Measurements from ENCODE around the gene TBCA. TPM values are rescaled to one million over a fixed set of nuclear protein-coding genes. Genes with fewer than 3 reads are reported as not detected.
"Not testable (repeated sequence)": the region's sequence is repeated elsewhere in the genome, so short reads cannot be mapped to it uniquely, and the experiment has no call there.

Gene TBCA
- total and polyA plus RNA-seq, 2 experiments from 2014 or later = 117 to 814 TPM

GRCh38 chr5:77699569-77699968 is 76.6 kb downstream of the TBCA start:
- not testable (repeated sequence) for H3F3A ChIP-seq (replicated peaks; ENCODE audit: low read depth); H3K27ac ChIP-seq (ENCODE audit: low read depth); H3K4me3 Mint-ChIP-seq; H3K4me2 ChIP-seq; DNase-seq (ENCODE audit: low spot score); H3K27ac Mint-ChIP-seq; H3K27me3 ChIP-seq (ENCODE audit: insufficient read depth); H3K9me3 Mint-ChIP-seq; H3K4me3 ChIP-seq; H3K27me3 Mint-ChIP-seq (ENCODE audit: insufficient read depth, low read depth, poor library complexity); ATAC-seq; H2AFZ ChIP-seq; H3K9me2 ChIP-seq (ENCODE audit: insufficient read depth); H3K36me3 ChIP-seq (ENCODE audit: insufficient read depth)
- Histone ChIP-seq H3K4me1 (ENCODE audit: insufficient read depth) (peaks cover 21% of the 10 kb centered on the region), H3K79me2 (replicated peaks; ENCODE audit: insufficient read depth) (peaks cover 75% of the 10 kb centered on the region), H4K20me1 (replicated peaks; ENCODE audit: insufficient read depth) (peaks cover 23% of the 10 kb centered on the region)
- H3K4me1 Mint-ChIP-seq = peaks cover 16% of the 10 kb centered on the region
- peaks cover 29% of the 10 kb centered on the region; the same call in 2 of the 3 replicates for H3K36me3 Mint-ChIP-seq (ENCODE audit: low read depth)

GRCh38 chr5:77698920-77699319 is 77.2 kb downstream of the TBCA start:
- H3K4me3 Mint-ChIP-seq = no peak overlapping the region
- ATAC-seq = no peak
- H3K4me1 Mint-ChIP-seq = peaks cover 16% of the 10 kb centered on the region
- H3K36me3 Mint-ChIP-seq (ENCODE audit: low read depth) = peaks cover 22% of the 10 kb centered on the region; the same call in 2 of the 3 replicates
- H3K27me3 Mint-ChIP-seq (ENCODE audit: insufficient read depth, low read depth, poor library complexity) = peaks cover 2% of the 10 kb centered on the region
- H3K4me2 ChIP-seq = no peak overlapping the region
- peaks cover 81% of the 10 kb centered on the region for H3K79me2 ChIP-seq (replicated peaks; ENCODE audit: insufficient read depth)
- no peak overlapping the region for H3K27ac ChIP-seq (ENCODE audit: low read depth)
- H3K4me3 ChIP-seq = no peak overlapping the region
- no peaks in the 10 kb centered on the region for H3K9me2 ChIP-seq (ENCODE audit: insufficient read depth)
- no peaks in the 10 kb centered on the region for H3K27me3 ChIP-seq (ENCODE audit: insufficient read depth)
- peaks cover 19% of the 10 kb centered on the region for H4K20me1 ChIP-seq (replicated peaks; ENCODE audit: insufficient read depth)
- no peaks in the 10 kb centered on the region; the same call in 1 of the 2 replicates for H3K36me3 ChIP-seq (ENCODE audit: insufficient read depth)
- no peak overlapping the region for H3K27ac Mint-ChIP-seq
- peaks cover 21% of the 10 kb centered on the region for H3K4me1 ChIP-seq (ENCODE audit: insufficient read depth)
- H3K9me3 Mint-ChIP-seq = no peaks in the 10 kb centered on the region
- no peak overlapping the region for H2AFZ ChIP-seq
- no peak for DNase-seq (ENCODE audit: low spot score)
- H3F3A ChIP-seq (replicated peaks; ENCODE audit: low read depth) = no peaks in the 10 kb centered on the region
- TF ChIP-seq ZNF114 (CRISPR knock-in tag; IDR thresholded peaks at IDR 0.05) (no peak), NANOG (IDR thresholded peaks at IDR 0.05; ENCODE audit: borderline replicate concordance) (no peak), POLR2AphosphoS5 (IDR thresholded peaks at IDR 0.05; ENCODE audit: low read depth) (no peak), JUNB (IDR thresholded peaks at IDR 0.05; ENCODE audit: unreplicated experiment) (no peak), ZNF331 (CRISPR knock-in tag; IDR thresholded peaks at IDR 0.05; ENCODE audit: low read depth) (no peak), STAT1 (IDR thresholded peaks at IDR 0.05; ENCODE audit: unreplicated experiment) (no peak), ETS1 (IDR thresholded peaks at IDR 0.05) (no peak), EZH2 (IDR thresholded peaks at IDR 0.05; ENCODE audit: low read depth, unreplicated experiment) (no peak), CREB1 (CRISPR knock-in tag; IDR thresholded peaks at IDR 0.05; ENCODE audit: low read depth) (no peak)
- TF ChIP-seq, protein P1, sequence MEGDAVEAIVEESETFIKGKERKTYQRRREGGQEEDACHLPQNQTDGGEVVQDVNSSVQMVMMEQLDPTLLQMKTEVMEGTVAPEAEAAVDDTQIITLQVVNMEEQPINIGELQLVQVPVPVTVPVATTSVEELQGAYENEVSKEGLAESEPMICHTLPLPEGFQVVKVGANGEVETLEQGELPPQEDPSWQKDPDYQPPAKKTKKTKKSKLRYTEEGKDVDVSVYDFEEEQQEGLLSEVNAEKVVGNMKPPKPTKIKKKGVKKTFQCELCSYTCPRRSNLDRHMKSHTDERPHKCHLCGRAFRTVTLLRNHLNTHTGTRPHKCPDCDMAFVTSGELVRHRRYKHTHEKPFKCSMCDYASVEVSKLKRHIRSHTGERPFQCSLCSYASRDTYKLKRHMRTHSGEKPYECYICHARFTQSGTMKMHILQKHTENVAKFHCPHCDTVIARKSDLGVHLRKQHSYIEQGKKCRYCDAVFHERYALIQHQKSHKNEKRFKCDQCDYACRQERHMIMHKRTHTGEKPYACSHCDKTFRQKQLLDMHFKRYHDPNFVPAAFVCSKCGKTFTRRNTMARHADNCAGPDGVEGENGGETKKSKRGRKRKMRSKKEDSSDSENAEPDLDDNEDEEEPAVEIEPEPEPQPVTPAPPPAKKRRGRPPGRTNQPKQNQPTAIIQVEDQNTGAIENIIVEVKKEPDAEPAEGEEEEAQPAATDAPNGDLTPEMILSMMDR (conservative IDR thresholded peaks at IDR 0.05; ENCODE audit: low read depth in 2 of 2) = no peak
- TF ChIP-seq, protein P2, sequence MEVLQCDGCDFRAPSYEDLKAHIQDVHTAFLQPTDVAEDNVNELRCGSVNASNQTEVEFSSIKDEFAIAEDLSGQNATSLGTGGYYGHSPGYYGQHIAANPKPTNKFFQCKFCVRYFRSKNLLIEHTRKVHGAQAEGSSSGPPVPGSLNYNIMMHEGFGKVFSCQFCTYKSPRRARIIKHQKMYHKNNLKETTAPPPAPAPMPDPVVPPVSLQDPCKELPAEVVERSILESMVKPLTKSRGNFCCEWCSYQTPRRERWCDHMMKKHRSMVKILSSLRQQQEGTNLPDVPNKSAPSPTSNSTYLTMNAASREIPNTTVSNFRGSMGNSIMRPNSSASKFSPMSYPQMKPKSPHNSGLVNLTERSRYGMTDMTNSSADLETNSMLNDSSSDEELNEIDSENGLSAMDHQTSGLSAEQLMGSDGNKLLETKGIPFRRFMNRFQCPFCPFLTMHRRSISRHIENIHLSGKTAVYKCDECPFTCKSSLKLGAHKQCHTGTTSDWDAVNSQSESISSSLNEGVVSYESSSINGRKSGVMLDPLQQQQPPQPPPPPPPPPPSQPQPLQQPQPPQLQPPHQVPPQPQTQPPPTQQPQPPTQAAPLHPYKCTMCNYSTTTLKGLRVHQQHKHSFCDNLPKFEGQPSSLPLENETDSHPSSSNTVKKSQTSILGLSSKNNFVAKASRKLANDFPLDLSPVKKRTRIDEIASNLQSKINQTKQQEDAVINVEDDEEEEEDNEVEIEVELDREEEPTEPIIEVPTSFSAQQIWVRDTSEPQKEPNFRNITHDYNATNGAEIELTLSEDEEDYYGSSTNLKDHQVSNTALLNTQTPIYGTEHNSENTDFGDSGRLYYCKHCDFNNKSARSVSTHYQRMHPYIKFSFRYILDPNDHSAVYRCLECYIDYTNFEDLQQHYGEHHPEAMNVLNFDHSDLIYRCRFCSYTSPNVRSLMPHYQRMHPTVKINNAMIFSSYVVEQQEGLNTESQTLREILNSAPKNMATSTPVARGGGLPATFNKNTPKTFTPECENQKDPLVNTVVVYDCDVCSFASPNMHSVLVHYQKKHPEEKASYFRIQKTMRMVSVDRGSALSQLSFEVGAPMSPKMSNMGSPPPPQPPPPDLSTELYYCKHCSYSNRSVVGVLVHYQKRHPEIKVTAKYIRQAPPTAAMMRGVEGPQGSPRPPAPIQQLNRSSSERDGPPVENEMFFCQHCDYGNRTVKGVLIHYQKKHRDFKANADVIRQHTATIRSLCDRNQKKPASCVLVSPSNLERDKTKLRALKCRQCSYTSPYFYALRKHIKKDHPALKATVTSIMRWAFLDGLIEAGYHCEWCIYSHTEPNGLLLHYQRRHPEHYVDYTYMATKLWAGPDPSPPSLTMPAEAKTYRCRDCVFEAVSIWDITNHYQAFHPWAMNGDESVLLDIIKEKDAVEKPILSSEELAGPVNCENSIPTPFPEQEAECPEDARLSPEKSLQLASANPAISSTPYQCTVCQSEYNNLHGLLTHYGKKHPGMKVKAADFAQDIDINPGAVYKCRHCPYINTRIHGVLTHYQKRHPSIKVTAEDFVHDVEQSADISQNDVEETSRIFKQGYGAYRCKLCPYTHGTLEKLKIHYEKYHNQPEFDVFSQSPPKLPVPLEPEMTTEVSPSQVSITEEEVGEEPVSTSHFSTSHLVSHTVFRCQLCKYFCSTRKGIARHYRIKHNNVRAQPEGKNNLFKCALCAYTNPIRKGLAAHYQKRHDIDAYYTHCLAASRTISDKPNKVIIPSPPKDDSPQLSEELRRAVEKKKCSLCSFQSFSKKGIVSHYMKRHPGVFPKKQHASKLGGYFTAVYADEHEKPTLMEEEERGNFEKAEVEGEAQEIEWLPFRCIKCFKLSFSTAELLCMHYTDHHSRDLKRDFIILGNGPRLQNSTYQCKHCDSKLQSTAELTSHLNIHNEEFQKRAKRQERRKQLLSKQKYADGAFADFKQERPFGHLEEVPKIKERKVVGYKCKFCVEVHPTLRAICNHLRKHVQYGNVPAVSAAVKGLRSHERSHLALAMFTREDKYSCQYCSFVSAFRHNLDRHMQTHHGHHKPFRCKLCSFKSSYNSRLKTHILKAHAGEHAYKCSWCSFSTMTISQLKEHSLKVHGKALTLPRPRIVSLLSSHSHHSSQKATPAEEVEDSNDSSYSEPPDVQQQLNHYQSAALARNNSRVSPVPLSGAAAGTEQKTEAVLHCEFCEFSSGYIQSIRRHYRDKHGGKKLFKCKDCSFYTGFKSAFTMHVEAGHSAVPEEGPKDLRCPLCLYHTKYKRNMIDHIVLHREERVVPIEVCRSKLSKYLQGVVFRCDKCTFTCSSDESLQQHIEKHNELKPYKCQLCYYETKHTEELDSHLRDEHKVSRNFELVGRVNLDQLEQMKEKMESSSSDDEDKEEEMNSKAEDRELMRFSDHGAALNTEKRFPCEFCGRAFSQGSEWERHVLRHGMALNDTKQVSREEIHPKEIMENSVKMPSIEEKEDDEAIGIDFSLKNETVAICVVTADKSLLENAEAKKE (CRISPR knock-in tag; IDR thresholded peaks at IDR 0.05) = no peak
